AML-193 (cell line): ENCODE measurements around the gene SLBP.

ENCODE experiments used
- DNase-seq, 2 experiments: peaks; one replicate each; lab custom pipeline; 2025; lab: John Stamatoyannopoulos, UW

Gene SLBP

GRCh38 chr4:1727117-1728031 lies 15.3 kb upstream of the SLBP start:
- DNase-seq, result peak; percentile 63 to 74

- DNase-seq, result peak; percentile 63 to 64
These were observed 14.2 kb upstream of the SLBP start for GRCh38 chr4:1726146-1726934.

GRCh38 chr4:1725521-1725920 lies 13.4 kb upstream of the SLBP start:
- no peak for DNase-seq

GRCh38 chr4:1723131-1723801 lies 11.1 kb upstream of the SLBP start:
- peak; percentile 64 to 70 for DNase-seq

GRCh38 chr4:1722551-1723118 lies 10.5 kb upstream of the SLBP start:
- peak; percentile 12 to 40 for DNase-seq

GRCh38 chr4:1721666-1722550 lies 9.8 kb upstream of the SLBP start:
- DNase-seq, result no peak

- DNase-seq, result peak; percentile 81 to 88
These were observed 9.0 kb upstream of the SLBP start, which contains the start of the genes TACC3 and TMEM129 for GRCh38 chr4:1721003-1721665. Gene TACC3, plus strand, starts transcription at chr4:1721521. Its CDS starts 1,901 bp downstream, at chr4:1723422. Gene TMEM129, minus strand, starts transcription at chr4:1721323. Its CDS starts 486 bp downstream, at chr4:1720837.

- DNase-seq, result peak; percentile 15 to 31
These were observed 8.3 kb upstream of the SLBP start for GRCh38 chr4:1720163-1720983.

GRCh38 chr4:1718095-1718850 lies 6.2 kb upstream of the SLBP start:
- no peak for DNase-seq

- no peak for DNase-seq
These were observed 5.3 kb upstream of the SLBP start for GRCh38 chr4:1717129-1718094.

- no peak for DNase-seq
These were observed 4.2 kb upstream of the SLBP start for GRCh38 chr4:1716065-1716945.

GRCh38 chr4:1715002-1715758 lies 3.1 kb upstream of the SLBP start:
- DNase-seq, result peak; percentile 87 to 89

GRCh38 chr4:1714303-1715001 lies 2.3 kb upstream of the SLBP start:
- no peak for DNase-seq

- no peak for DNase-seq
These were observed 1.1 kb upstream of the SLBP start for GRCh38 chr4:1713003-1713851.
